Measurements from ENCODE around the gene MYRFL.
"Not testable (repeated sequence)": the region's sequence is repeated elsewhere in the genome, so short reads cannot be mapped to it uniquely, and the experiment has no call there.

Gene MYRFL

DNA sequence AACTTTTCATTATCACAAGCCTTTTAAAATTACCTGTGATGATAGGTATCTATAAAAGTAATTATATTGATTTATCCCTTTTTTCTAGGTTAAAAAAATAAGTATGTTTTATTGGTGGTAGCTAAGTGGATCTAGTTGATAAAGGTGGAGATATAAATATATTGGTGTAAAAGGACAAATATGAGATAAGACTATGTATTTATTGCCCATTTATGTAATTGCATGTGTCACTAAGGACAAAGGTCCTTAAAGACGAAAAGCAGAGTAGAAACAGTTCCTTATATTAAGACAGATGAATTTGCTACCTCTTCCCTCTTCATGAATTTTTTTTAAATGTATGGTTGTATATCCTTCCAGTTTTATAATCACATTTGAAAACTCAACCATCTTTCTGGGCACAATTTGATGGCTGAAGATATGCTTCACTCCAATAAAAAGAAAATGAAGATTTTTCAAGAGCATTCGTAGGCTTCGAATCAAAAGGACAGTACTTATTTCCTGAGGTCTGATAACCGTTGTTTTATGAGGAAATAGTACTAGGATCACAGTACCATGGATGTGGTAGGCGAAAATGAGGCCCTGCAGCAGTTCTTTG is at the start of gene MYRFL:
Gene MYRFL (plus strand): TSS at position 262 of the 595 bp plus-strand sequence. CDS start 291 bp downstream, at position 553.
- no peak within 1 kb of the TSS for H3K27ac ChIP-seq
- TF ChIP-seq, protein P1, sequence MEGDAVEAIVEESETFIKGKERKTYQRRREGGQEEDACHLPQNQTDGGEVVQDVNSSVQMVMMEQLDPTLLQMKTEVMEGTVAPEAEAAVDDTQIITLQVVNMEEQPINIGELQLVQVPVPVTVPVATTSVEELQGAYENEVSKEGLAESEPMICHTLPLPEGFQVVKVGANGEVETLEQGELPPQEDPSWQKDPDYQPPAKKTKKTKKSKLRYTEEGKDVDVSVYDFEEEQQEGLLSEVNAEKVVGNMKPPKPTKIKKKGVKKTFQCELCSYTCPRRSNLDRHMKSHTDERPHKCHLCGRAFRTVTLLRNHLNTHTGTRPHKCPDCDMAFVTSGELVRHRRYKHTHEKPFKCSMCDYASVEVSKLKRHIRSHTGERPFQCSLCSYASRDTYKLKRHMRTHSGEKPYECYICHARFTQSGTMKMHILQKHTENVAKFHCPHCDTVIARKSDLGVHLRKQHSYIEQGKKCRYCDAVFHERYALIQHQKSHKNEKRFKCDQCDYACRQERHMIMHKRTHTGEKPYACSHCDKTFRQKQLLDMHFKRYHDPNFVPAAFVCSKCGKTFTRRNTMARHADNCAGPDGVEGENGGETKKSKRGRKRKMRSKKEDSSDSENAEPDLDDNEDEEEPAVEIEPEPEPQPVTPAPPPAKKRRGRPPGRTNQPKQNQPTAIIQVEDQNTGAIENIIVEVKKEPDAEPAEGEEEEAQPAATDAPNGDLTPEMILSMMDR (IDR thresholded peaks at IDR 0.05; ENCODE audit: low read depth, low read length, missing control alignments) = no peak
- in situ Hi-C loops (cut with HindIII; ENCODE audit: low pct_ligation_motif_present, low sequenced_read_pairs) = no loop called here

GRCh38 chr12:69779928-69780327 is 45.1 kb upstream of the MYRFL start:
- TF ChIP-seq, protein P1 (IDR thresholded peaks at IDR 0.05; ENCODE audit: low read depth, low read length, missing control alignments) = peak; percentile 87
- in situ Hi-C loops (cut with HindIII; ENCODE audit: low pct_ligation_motif_present, low sequenced_read_pairs) = no loop called here

More for the DNA sequence above, at the start of gene MYRFL:
- no peak for DNase-seq
- H3K36me3 ChIP-seq (replicated peaks) = no peaks in the 10 kb centered on the region
- H3K27me3 ChIP-seq (replicated peaks) = no peaks in the 10 kb centered on the region
- no peak within 1 kb of the TSS for H3K4me3 ChIP-seq (ENCODE audit: low read depth, low read length)

DNA sequence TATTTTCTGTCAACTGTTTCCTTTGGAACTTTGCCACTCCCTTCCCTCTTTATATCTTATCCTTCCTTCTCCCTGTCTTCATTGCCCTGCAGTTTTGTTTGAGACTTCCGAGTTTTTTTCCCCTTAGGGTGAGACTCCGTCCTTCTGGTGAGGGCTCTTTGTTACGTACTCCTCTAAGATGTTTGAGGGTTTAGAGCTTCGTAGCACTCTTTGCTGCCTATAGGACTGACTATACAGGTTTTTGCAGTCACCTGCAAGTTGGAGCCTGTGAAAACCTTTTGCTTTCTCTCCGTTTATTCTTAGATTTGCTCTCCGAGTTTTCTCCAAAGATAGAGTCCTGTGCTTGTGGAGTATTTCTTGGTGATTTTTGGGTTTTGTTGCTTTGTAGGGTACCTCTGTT is 41.7 kb upstream of the MYRFL start:
- no peak overlapping the region for H3K4me3 ChIP-seq (ENCODE audit: low read depth, low read length)
- TF ChIP-seq, protein P1 (IDR thresholded peaks at IDR 0.05; ENCODE audit: low read depth, low read length, missing control alignments) = no peak
- H3K36me3 ChIP-seq (replicated peaks) = no peaks in the 10 kb centered on the region
- H3K27me3 ChIP-seq (replicated peaks) = no peaks in the 10 kb centered on the region
- in situ Hi-C loops (cut with HindIII; ENCODE audit: low pct_ligation_motif_present, low sequenced_read_pairs) = no loop called here
- DNase-seq = no peak
- no peak overlapping the region for H3K27ac ChIP-seq

More at GRCh38 chr12:69779928-69780327, 45.1 kb upstream of the MYRFL start:
- Histone ChIP-seq H3K27ac (no peak overlapping the region), H3K27me3 (replicated peaks) (no peaks in the 10 kb centered on the region), H3K4me3 (ENCODE audit: low read depth, low read length) (no peak overlapping the region), H3K36me3 (replicated peaks) (no peaks in the 10 kb centered on the region)
- peak; percentile 56 for DNase-seq

- DNase-seq = no peak
- Histone ChIP-seq H3K27me3 (replicated peaks) (no peaks in the 10 kb centered on the region), H3K27ac (no peak overlapping the region), H3K4me3 (ENCODE audit: low read depth, low read length) (no peak overlapping the region), H3K36me3 (replicated peaks) (no peaks in the 10 kb centered on the region)
- in situ Hi-C loops (cut with HindIII; ENCODE audit: low pct_ligation_motif_present, low sequenced_read_pairs) = no loop called here
- TF ChIP-seq, protein P1 (IDR thresholded peaks at IDR 0.05; ENCODE audit: low read depth, low read length, missing control alignments) = no peak
Observed at GRCh38 chr12:69789351-69789750, 35.7 kb upstream of the MYRFL start.

- no peak overlapping the region for H3K27ac ChIP-seq
- H3K4me3 ChIP-seq (ENCODE audit: low read depth, low read length) = no peak overlapping the region
- no peaks in the 10 kb centered on the region for H3K27me3 ChIP-seq (replicated peaks)
- in situ Hi-C loops (cut with HindIII; ENCODE audit: low pct_ligation_motif_present, low sequenced_read_pairs) = no loop called here
- TF ChIP-seq, protein P1 (IDR thresholded peaks at IDR 0.05; ENCODE audit: low read depth, low read length, missing control alignments) = no peak
- no peak for DNase-seq
- H3K36me3 ChIP-seq (replicated peaks) = no peaks in the 10 kb centered on the region
Observed at GRCh38 chr12:69792533-69792932, 32.5 kb upstream of the MYRFL start.

- in situ Hi-C loops (cut with HindIII; ENCODE audit: low pct_ligation_motif_present, low sequenced_read_pairs); H3K27ac ChIP-seq; DNase-seq; H3K27me3 ChIP-seq (replicated peaks); H3K4me3 ChIP-seq (ENCODE audit: low read depth, low read length); H3K36me3 ChIP-seq (replicated peaks): not testable (repeated sequence)
Observed at GRCh38 chr12:69807101-69807897, 17.7 kb upstream of the MYRFL start.
